ENCODE results near the gene GPSM1. TPM values are rescaled to one million over a fixed set of nuclear protein-coding genes. Genes with fewer than 3 reads are reported as not detected.

GPSM1 gene
- total RNA-seq, 1 donor from 2014 or later, result 31.7 TPM

GRCh38 chr9:136283291-136284235, 43.8 kb upstream of the GPSM1 start:
- no peak overlapping the region for H3K4me3 Mint-ChIP-seq (ENCODE audit: unreplicated experiment)
- H3K9me3 Mint-ChIP-seq (ENCODE audit: unreplicated experiment), result no peaks in the 10 kb centered on the region
- H3K27ac Mint-ChIP-seq (ENCODE audit: unreplicated experiment), result no peak overlapping the region
- peak; percentile 80 for TF ChIP-seq CTCF (IDR thresholded peaks at IDR 0.05; ENCODE audit: unreplicated experiment)
- H3K36me3 Mint-ChIP-seq (ENCODE audit: low read depth, unreplicated experiment), result no peaks in the 10 kb centered on the region
- H3K4me1 Mint-ChIP-seq (ENCODE audit: unreplicated experiment), result no peaks in the 10 kb centered on the region
- H3K27me3 Mint-ChIP-seq (ENCODE audit: unreplicated experiment), result peaks cover 7% of the 10 kb centered on the region
- DNase-seq (ENCODE audit: low spot score), result peak; percentile 88

GRCh38 chr9:136284311-136284710, 43.0 kb upstream of the GPSM1 start:
- Mint-ChIP-seq H3K4me1 (ENCODE audit: unreplicated experiment) (no peaks in the 10 kb centered on the region), H3K36me3 (ENCODE audit: low read depth, unreplicated experiment) (no peaks in the 10 kb centered on the region), H3K4me3 (ENCODE audit: unreplicated experiment) (no peak overlapping the region), H3K27me3 (ENCODE audit: unreplicated experiment) (peaks cover 5% of the 10 kb centered on the region), H3K27ac (ENCODE audit: unreplicated experiment) (no peak overlapping the region), H3K9me3 (ENCODE audit: unreplicated experiment) (no peaks in the 10 kb centered on the region)
- no peak for TF ChIP-seq CTCF (IDR thresholded peaks at IDR 0.05; ENCODE audit: unreplicated experiment)
- DNase-seq (ENCODE audit: low spot score), result no peak

- Mint-ChIP-seq H3K4me1 (ENCODE audit: unreplicated experiment) (no peaks in the 10 kb centered on the region), H3K36me3 (ENCODE audit: low read depth, unreplicated experiment) (no peaks in the 10 kb centered on the region), H3K9me3 (ENCODE audit: unreplicated experiment) (no peaks in the 10 kb centered on the region), H3K27ac (ENCODE audit: unreplicated experiment) (no peak overlapping the region), H3K27me3 (ENCODE audit: unreplicated experiment) (peaks cover 5% of the 10 kb centered on the region), H3K4me3 (ENCODE audit: unreplicated experiment) (no peak overlapping the region)
- TF ChIP-seq CTCF (IDR thresholded peaks at IDR 0.05; ENCODE audit: unreplicated experiment), result no peak
- DNase-seq (ENCODE audit: low spot score), result no peak
Observed at GRCh38 chr9:136284951-136285350, 42.4 kb upstream of the GPSM1 start.

GRCh38 chr9:136285501-136286358, 41.6 kb upstream of the GPSM1 start:
- no peak overlapping the region for H3K4me3 Mint-ChIP-seq (ENCODE audit: unreplicated experiment)
- no peak for TF ChIP-seq CTCF (IDR thresholded peaks at IDR 0.05; ENCODE audit: unreplicated experiment)
- no peaks in the 10 kb centered on the region for H3K36me3 Mint-ChIP-seq (ENCODE audit: low read depth, unreplicated experiment)
- H3K9me3 Mint-ChIP-seq (ENCODE audit: unreplicated experiment), result no peaks in the 10 kb centered on the region
- H3K27ac Mint-ChIP-seq (ENCODE audit: unreplicated experiment), result no peak overlapping the region
- no peak for DNase-seq (ENCODE audit: low spot score)
- H3K4me1 Mint-ChIP-seq (ENCODE audit: unreplicated experiment), result no peaks in the 10 kb centered on the region
- peaks cover 5% of the 10 kb centered on the region for H3K27me3 Mint-ChIP-seq (ENCODE audit: unreplicated experiment)
